ENCODE results near the gene TRIM17.

TRIM17 gene

DNA sequence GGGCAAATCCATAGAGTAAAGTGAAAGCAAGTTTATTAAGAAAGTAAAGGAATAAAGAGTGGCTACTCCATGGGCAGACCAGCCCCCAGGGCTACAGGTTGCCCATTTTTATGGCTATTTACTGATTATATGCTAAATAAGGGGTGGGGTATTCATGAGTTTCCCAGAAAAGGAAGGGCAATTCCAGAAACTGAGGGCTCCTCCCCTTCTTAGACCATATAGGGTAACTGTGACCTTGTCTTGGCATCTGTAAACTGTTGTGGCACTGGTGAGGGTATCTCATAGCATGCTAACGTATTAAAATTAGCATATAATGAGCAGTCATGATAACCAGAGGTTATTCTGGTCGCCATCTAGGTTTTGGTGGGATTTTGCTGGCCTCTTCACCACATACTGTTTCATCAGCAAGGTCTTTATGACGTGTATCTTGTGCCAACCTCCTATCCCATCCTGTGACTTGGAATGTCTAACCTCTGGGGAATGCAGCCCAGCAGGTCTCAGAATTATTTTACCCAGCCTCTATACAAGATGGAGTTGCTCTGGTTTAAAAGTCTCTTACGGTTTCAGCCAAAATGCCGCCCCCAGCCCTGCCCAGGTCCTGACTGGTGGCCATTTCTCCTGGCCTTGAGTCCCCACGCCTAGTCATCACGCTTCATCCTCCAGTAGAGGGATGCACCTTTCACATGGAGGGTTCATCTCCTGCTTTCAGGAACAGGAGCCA lies 982 bp upstream of the TRIM17 start:
- H3K4me3 ChIP-seq (ENCODE audit: low read depth, low read length) = no peak overlapping the region
- TF ChIP-seq, protein P1, sequence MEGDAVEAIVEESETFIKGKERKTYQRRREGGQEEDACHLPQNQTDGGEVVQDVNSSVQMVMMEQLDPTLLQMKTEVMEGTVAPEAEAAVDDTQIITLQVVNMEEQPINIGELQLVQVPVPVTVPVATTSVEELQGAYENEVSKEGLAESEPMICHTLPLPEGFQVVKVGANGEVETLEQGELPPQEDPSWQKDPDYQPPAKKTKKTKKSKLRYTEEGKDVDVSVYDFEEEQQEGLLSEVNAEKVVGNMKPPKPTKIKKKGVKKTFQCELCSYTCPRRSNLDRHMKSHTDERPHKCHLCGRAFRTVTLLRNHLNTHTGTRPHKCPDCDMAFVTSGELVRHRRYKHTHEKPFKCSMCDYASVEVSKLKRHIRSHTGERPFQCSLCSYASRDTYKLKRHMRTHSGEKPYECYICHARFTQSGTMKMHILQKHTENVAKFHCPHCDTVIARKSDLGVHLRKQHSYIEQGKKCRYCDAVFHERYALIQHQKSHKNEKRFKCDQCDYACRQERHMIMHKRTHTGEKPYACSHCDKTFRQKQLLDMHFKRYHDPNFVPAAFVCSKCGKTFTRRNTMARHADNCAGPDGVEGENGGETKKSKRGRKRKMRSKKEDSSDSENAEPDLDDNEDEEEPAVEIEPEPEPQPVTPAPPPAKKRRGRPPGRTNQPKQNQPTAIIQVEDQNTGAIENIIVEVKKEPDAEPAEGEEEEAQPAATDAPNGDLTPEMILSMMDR (IDR thresholded peaks at IDR 0.05; ENCODE audit: low read depth, low read length, missing control alignments) = no peak
- no peak for DNase-seq (ENCODE audit: low read depth)

DNA sequence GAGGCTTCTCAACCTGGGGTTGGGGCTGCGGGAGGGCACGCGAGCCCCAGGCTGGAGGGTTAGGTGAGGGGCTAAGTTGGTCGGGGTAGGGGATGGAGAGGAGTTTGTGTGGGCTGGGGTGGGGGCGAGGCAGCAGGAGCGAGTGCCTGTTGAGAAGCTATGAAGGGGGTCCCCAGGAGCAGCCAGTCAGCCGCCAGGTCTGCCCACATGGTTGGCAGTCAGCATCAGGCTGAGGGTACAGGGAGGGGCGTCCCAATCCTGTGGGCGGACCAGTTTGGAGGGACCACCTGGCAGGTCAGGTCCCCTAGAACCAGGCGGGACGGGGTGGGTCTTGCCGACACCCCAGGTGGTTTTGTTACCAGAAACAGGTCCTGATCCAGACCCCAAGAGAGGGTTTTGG lies 400 bp upstream of the TRIM17 start:
- no peak for DNase-seq (ENCODE audit: low read depth)

DNA sequence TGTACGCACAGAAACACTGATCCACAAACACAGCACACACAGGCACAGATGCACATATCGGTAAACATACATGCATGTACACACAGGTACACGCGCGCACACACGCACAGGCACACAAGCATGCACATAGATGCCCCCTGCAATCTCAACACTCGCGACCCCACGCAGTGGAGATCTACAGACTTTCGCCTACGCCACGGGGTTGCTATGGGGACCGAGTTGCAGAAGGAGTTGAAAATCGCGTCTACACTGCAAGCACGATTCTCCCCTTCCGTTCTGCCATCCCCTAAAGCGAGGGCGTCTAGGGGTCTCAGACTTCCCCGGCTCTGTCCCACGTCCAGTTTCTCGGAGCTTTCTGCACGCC lies 826 bp downstream of the TRIM17 start:
- TF ChIP-seq, protein P1 (IDR thresholded peaks at IDR 0.05; ENCODE audit: low read depth, low read length, missing control alignments) = no peak
- DNase-seq (ENCODE audit: low read depth) = no peak
- H3K4me3 ChIP-seq (ENCODE audit: low read depth, low read length) = no peak overlapping the region

More for the DNA sequence above, 400 bp upstream of the TRIM17 start:
- TF ChIP-seq, protein P1 (IDR thresholded peaks at IDR 0.05; ENCODE audit: low read depth, low read length, missing control alignments) = no peak
- H3K4me3 ChIP-seq (ENCODE audit: low read depth, low read length) = no peak overlapping the region

DNA sequence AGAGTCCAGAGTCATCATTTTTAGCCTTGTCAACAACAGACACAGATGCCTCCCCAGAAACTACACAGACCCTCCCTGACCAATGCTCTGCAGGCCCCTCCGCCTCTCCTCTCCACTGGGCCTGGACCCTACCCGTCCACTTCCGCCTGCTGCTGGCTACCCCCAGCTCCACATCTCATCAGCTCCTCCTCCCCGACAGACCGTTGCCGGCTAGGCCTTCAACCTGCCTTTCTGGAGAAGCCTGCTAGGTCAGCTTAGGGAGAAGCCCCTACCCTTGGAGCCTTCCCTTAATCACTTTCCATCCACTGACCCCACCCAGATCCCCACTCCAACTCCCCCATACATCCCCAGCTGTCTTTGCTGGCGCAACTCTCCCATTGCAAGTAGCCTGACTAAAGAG lies 1.4 kb downstream of the TRIM17 start:
- no peak overlapping the region for H3K4me3 ChIP-seq (ENCODE audit: low read depth, low read length)
- TF ChIP-seq, protein P1 (IDR thresholded peaks at IDR 0.05; ENCODE audit: low read depth, low read length, missing control alignments) = no peak
- no peak for DNase-seq (ENCODE audit: low read depth)

DNA sequence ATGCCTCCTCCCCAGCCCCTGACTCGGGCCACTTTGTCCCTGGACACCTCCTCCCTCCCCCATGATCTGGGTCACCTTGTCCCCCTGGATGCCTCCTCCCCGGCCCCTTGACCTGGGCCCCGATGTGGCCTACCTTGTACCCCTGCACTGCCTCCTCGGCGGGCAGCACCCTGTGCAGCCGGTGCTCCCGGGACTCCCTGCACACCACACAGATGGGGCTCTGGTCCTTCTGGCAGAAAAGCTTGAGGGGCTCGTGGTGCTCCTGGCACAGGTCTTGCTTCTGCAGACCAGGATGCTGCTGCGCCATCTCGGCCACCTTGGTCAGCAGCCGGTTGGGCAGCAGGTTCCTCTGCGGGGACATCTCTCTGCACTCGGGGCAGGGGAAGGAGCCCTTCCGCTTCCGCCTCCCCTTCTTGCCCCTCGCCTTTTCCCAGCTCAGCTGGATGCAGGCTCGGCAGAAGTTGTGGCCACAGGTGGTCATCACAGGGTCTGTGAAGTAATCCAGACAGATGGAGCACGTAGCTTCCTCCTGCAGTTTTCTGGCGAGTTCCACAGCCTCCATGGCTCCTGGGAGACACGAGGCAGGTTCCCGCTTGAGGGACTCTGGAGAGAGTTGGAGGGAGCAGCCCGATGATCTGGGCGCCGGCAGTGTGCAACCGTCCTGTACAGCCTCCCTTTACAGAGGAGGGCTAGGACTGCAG lies 2.0 kb downstream of the TRIM17 start:
- DNase-seq (ENCODE audit: low read depth) = no peak
- TF ChIP-seq, protein P1 (IDR thresholded peaks at IDR 0.05; ENCODE audit: low read depth, low read length, missing control alignments) = no peak
- no peak overlapping the region for H3K4me3 ChIP-seq (ENCODE audit: low read depth, low read length)

DNA sequence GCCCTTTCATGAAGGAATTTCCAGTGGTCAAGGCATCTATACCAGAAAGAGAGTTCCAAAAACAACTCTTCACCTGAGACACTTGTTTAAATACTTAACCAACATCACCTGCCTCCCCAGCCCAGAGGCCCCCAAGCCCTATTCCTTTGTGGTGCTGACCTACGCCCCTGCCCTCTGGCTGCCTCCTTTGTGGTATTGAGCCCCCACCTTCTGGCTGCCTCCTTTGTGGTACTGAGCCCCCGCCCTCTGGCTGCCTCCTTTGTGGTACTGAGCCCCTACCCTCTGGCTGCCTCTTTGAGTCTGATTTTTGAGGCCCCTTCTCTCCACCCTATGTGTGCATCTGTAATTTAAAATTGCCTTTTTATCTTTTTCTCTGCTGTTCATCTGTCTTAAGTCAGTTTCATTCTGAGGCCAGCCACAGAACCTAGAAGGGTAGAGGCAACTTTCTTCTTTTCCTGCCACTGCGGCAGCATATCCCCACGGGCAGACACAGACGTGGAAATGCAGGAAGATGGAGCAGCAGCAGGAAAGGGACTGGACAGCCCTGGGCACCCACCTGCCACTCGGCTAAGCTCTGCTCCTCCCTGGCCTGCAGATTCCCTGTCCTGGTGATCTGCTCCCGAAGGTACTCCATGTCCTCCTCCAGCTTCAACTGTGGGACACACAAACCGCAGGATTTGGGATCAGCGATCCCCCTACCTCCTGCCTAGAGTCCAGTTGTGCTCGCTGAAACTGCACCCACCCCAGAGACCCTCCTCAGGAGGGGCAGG lies 3.2 kb downstream of the TRIM17 start:
- no peak overlapping the region for H3K4me3 ChIP-seq (ENCODE audit: low read depth, low read length)
- no peak for DNase-seq (ENCODE audit: low read depth)
- TF ChIP-seq, protein P1 (IDR thresholded peaks at IDR 0.05; ENCODE audit: low read depth, low read length, missing control alignments) = no peak

Data from GM12864 (cell line).